HUES64 (cell line): ENCODE data around the gene CSNK1G3.

Experiments
- H3K27ac ChIP-seq: 2 replicates; pipeline ENCODE4 v1.7.0; 2013; ENCODE audit warnings: low read depth, low read length, inconsistent platforms
- H3K27me3 ChIP-seq: 2 replicates; pipeline ENCODE4 v1.6.1; 2013; ENCODE audit warnings: mild to moderate bottlenecking, low read length; ENCODE audit not compliant: insufficient read depth
- H3K36me3 ChIP-seq: 2 replicates; pipeline ENCODE4 v1.6.1; 2013; ENCODE audit warnings: mild to moderate bottlenecking, low read length; ENCODE audit not compliant: insufficient read depth
- H3K4me1 ChIP-seq: 2 replicates; pipeline ENCODE4 v1.6.1; 2013; ENCODE audit warnings: mild to moderate bottlenecking, low read length, moderate library complexity; ENCODE audit not compliant: insufficient read depth
- H3K4me3 ChIP-seq: 2 replicates; pipeline ENCODE4 v1.5.1; 2013; ENCODE audit warnings: mild to moderate bottlenecking, low read length, moderate library complexity
- H3K9ac ChIP-seq: 2 replicates; pipeline ENCODE4 v1.6.1; 2013; ENCODE audit warnings: mild to moderate bottlenecking, low read depth, low read length
- H3K9me3 ChIP-seq: 2 replicates; pipeline ENCODE4 v1.6.1; 2013; ENCODE audit warnings: low read depth, low read length; ENCODE audit not compliant: insufficient read depth
- WGBS: fragments of 150-250, 120-280 bp; methylation state at CpG from one replicate; pipeline ENCODE4 v1.1.7; 2013; ENCODE audit warnings: missing lambda C conversion rate; 5-methylcytosine and 5-hydroxymethylcytosine counted together

CSNK1G3 gene

GRCh38 chr5:123561230-123561629 lies 49.3 kb downstream of the CSNK1G3 start:
- Histone ChIP-seq H3K9ac (no peak overlapping the region), H3K27ac (no peak overlapping the region), H3K36me3 (0 out of 2 replicates have a peak, but pooled peaks cover 3% of the 10 kb centered on the region), H3K4me3 (no peak overlapping the region), H3K4me1 (peaks cover 20% of the 10 kb centered on the region; the same call in 1 of the 2 replicates), H3K27me3 (no peaks in the 10 kb centered on the region), H3K9me3 (no peaks in the 10 kb centered on the region)
- 92% methylated on average over 1 of the region's 1 CpG for WGBS

DNA sequence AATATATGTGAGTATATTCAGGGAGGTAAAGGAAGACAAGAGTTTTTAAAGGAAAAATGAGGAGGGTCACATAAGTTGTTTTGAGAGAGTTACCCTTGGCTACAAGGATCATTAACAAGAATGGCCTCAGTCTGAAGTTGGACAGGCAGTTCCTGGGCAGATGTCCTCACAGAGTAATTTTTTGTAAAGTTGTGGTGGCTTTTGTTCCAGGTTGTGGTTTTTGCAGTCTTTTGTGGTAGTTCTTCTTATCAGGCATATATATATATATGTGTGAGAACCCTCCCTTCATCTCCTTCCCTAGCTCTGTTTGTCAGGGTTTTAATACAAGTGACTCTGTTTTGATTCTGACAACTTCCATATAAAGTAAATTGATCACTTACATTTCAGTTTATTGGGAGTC lies 60.0 kb downstream of the CSNK1G3 start:
- Histone ChIP-seq H3K27ac (no peak overlapping the region), H3K36me3 (peaks cover 18% of the 10 kb centered on the region), H3K9ac (no peak overlapping the region), H3K4me1 (no peaks in the 10 kb centered on the region), H3K9me3 (no peaks in the 10 kb centered on the region), H3K27me3 (no peaks in the 10 kb centered on the region), H3K4me3 (no peak overlapping the region)

- no peak overlapping the region for H3K9ac ChIP-seq
Observed at GRCh38 chr5:123578390-123578789, 66.4 kb downstream of the CSNK1G3 start.

DNA sequence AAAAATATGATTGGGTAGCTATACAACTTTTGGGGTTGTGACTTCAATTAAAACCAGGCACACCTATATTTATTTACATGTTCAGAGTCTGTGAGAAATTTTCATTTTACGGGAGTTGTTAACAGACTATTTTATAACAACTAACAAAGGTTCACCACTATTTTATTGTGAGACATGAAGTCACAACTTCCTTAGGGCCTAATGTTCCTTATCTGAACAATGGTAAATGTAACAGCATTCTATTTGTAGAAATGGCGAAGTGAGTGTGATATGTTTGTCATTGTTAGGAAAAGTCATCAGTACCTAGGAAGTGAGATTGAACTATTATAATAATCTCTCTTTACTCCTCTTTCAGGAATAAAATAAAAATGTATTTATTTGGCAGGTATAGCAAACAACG lies 67.4 kb downstream of the CSNK1G3 start:
- Histone ChIP-seq H3K36me3 (peaks cover 36% of the 10 kb centered on the region), H3K4me3 (no peak overlapping the region), H3K9me3 (peaks cover 3% of the 10 kb centered on the region; the same call in 1 of the 2 replicates), H3K27me3 (no peaks in the 10 kb centered on the region), H3K9ac (no peak overlapping the region), H3K4me1 (peaks cover 31% of the 10 kb centered on the region), H3K27ac (no peak overlapping the region)
- WGBS = no CpG with 5 or more reads among the region's 3 CpGs

More at GRCh38 chr5:123578390-123578789, 66.4 kb downstream of the CSNK1G3 start:
- Histone ChIP-seq H3K36me3 (peaks cover 36% of the 10 kb centered on the region), H3K27me3 (no peaks in the 10 kb centered on the region), H3K4me1 (peaks cover 31% of the 10 kb centered on the region), H3K27ac (no peak overlapping the region), H3K9me3 (no peaks in the 10 kb centered on the region), H3K4me3 (no peak overlapping the region)

DNA sequence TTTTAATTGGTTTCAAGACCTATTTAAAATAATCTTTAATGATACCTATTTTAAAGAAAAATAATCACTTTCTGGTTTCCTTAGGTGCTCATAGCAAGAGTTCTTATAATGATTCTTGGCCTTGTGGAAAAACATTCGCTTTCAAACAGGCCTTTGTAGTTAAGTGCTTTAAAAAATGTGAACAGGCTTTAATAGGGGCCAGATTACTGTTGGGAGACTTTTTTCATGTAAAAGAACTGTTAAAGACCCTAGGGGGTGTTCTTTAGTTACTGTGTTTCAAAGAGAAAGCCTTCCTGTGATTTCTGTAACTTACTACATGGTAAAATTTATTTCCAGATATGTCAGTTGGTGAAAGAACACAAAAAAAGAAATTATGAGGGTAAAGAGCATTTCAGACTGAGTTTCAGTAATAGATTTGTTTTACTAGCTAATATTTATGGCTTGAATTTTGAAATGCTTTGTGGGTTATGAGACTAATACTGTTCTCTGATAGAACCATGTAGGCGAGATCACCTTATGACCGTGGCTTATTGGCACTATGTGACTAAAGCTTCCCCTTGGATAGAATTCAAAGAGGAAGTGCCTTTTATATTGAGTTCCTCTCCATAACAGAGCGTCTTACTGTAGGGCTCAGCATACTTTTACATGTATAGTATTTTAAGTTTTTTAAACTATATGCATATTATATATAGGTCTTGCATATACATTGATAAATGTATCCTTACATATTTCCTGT lies 70.7 kb downstream of the CSNK1G3 start:
- Histone ChIP-seq H3K27ac (peak overlapping the region; percentile 71), H3K9me3 (peaks cover 5% of the 10 kb centered on the region; the same call in 1 of the 2 replicates), H3K27me3 (no peaks in the 10 kb centered on the region), H3K36me3 (peaks cover 23% of the 10 kb centered on the region; the same call in 1 of the 2 replicates), H3K4me1 (peaks cover 31% of the 10 kb centered on the region), H3K4me3 (peak overlapping the region; percentile 33), H3K9ac (no peak overlapping the region; the same call in 1 of the 2 replicates)
- 30% methylated on average over 3 of the region's 4 CpGs for WGBS

DNA sequence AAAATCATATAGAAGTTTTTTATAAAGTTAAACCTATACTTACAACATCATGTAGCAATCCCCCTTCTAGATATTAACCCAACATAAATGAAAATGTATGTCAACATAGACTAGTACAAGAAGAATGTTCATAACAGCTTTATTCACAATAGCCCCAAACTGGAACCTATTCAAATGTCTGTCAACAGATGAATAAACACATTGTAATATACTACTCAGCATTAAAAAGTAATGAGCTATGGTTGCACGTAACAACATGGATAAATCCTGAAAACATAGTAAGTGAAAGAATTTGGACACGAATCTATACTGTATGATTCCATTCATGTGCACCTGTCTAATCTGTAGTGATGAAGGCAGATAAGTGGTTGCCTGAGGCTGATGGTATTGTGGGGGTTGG lies 73.9 kb downstream of the CSNK1G3 start:
- Histone ChIP-seq H3K36me3 (peaks cover 35% of the 10 kb centered on the region), H3K4me1 (peaks cover 22% of the 10 kb centered on the region), H3K9me3 (peaks cover 5% of the 10 kb centered on the region; the same call in 1 of the 2 replicates), H3K9ac (no peak overlapping the region), H3K4me3 (no peak overlapping the region), H3K27me3 (no peaks in the 10 kb centered on the region), H3K27ac (no peak overlapping the region)
- WGBS = 97% methylated on average over 2 of the region's 2 CpGs

DNA sequence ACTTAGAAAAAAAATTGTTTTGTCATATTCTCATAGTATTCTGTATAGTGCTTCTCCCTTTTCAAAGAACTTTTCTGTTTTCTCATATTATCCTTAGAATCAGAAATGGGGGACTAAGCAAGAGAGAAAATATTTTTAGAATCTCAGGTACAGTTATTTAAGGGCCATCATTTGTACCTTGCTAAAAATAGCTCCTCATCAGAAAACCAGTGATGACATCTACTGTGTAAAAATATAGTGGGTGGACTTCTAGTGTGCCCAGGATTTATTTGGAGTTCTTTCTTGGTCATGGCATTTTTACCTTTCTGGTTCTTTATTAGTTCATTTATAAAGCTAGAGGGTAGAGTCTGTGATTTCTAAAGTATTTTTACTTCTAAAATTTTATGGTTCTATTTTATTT lies 82.5 kb downstream of the CSNK1G3 start:
- Histone ChIP-seq H3K36me3 (peaks cover 74% of the 10 kb centered on the region), H3K27me3 (no peaks in the 10 kb centered on the region), H3K9me3 (no peaks in the 10 kb centered on the region), H3K4me3 (no peak overlapping the region), H3K27ac (no peak overlapping the region), H3K9ac (no peak overlapping the region), H3K4me1 (no peaks in the 10 kb centered on the region)

GRCh38 chr5:123597018-123597417 lies 85.0 kb downstream of the CSNK1G3 start:
- WGBS = 86% methylated on average over 1 of the region's 1 CpG
- Histone ChIP-seq H3K9me3 (no peaks in the 10 kb centered on the region), H3K4me3 (no peak overlapping the region), H3K9ac (no peak overlapping the region), H3K27me3 (no peaks in the 10 kb centered on the region), H3K36me3 (peaks cover 55% of the 10 kb centered on the region), H3K27ac (no peak overlapping the region), H3K4me1 (no peaks in the 10 kb centered on the region)

GRCh38 chr5:123598028-123598689 lies 86.2 kb downstream of the CSNK1G3 start:
- H3K9ac ChIP-seq = no peak overlapping the region

GRCh38 chr5:123599171-123599570 lies 87.2 kb downstream of the CSNK1G3 start:
- no peaks in the 10 kb centered on the region for H3K9me3 ChIP-seq
- H3K9ac ChIP-seq = no peak overlapping the region
- no peaks in the 10 kb centered on the region for H3K27me3 ChIP-seq
- H3K27ac ChIP-seq = no peak overlapping the region
- H3K4me1 ChIP-seq = no peaks in the 10 kb centered on the region
- WGBS = 94% methylated on average over 2 of the region's 2 CpGs
- H3K4me3 ChIP-seq = no peak overlapping the region
- peaks cover 36% of the 10 kb centered on the region for H3K36me3 ChIP-seq

More at GRCh38 chr5:123598028-123598689, 86.2 kb downstream of the CSNK1G3 start:
- Histone ChIP-seq H3K4me1 (no peaks in the 10 kb centered on the region), H3K4me3 (no peak overlapping the region), H3K9me3 (no peaks in the 10 kb centered on the region), H3K36me3 (peaks cover 43% of the 10 kb centered on the region), H3K27ac (no peak overlapping the region), H3K27me3 (no peaks in the 10 kb centered on the region)
- WGBS = 93% methylated on average over 4 of the region's 5 CpGs

DNA sequence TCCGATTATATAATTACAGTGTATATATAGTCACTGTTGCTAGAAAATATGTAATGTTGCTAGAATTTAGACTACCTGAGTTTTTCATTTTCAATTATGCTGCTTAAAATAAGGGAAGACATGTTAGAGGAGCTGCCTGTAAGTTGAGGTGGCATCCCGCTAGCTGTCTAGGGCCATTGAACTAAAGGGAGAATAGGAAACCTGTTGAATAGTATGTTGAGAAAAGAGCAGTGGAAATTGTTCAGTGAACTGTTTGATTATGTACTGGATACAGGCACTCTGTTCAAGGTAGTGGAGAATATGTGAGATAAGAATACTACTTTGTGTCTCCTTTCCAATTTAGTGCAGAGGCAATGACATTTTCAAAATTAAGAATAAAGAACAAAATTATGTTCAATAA lies 89.6 kb downstream of the CSNK1G3 start:
- H3K27ac ChIP-seq = no peak overlapping the region
- no peaks in the 10 kb centered on the region for H3K9me3 ChIP-seq
- no peaks in the 10 kb centered on the region for H3K27me3 ChIP-seq
- 94% methylated on average over 2 of the region's 2 CpGs for WGBS
- H3K36me3 ChIP-seq = peaks cover 33% of the 10 kb centered on the region
- no peak overlapping the region for H3K9ac ChIP-seq
- H3K4me3 ChIP-seq = no peak overlapping the region
- no peaks in the 10 kb centered on the region for H3K4me1 ChIP-seq
